Transverse colon (tissue), 4 donors: ENCODE data around the gene AATK. TPM values are rescaled to one million over a fixed set of nuclear protein-coding genes. Genes with fewer than 3 reads are reported as not detected.
"Not testable (repeated sequence)": the region's sequence is repeated elsewhere in the genome, so short reads cannot be mapped to it uniquely, and the experiment has no call there.

ENCODE experiments used
- DNase-seq: peaks from one replicate; pipeline ENCODE4 v3.0.0-alpha.2; 2019
- H3K27ac ChIP-seq, 4 donors: fragments of 200-600 bp; sonication (generic); 2 replicates each; pipeline ENCODE4 v1.5.1; 2016 to 2018; ENCODE audit warnings: inconsistent platforms in 4 of 4
- H3K27me3 ChIP-seq: fragments of 200-600 bp; sonication (generic); 2 replicates; pipeline ENCODE4 v1.5.1; 2017; ENCODE audit warnings: inconsistent platforms
- H3K36me3 ChIP-seq, 4 donors: fragments of 200-600 bp; sonication (generic); 2 replicates each; pipeline ENCODE4 v1.5.1; 2017 to 2019; ENCODE audit warnings: inconsistent platforms in 4 of 4
- H3K4me1 ChIP-seq, 4 donors: fragments of 200-600 bp; sonication (generic); 2 replicates each; pipeline ENCODE4 v1.5.1; 2017 to 2020; ENCODE audit warnings: inconsistent platforms in 4 of 4
- H3K4me3 ChIP-seq, 4 donors: fragments of 200-600 bp; sonication (generic); 1 replicate in 1 of 4; 2 replicates in 3 of 4; pipeline versions ENCODE4 v1.5.1 to v1.6.1; 2017 to 2019; ENCODE audit warnings: inconsistent platforms in 4 of 4
- H3K9me3 ChIP-seq, 2 donors: fragments of 200-600 bp; sonication (generic); 2 replicates each; pipeline ENCODE4 v1.5.1; 2017 to 2019; ENCODE audit warnings: inconsistent platforms in 2 of 2
- CTCF ChIP-seq, 5 experiments: fragments of 200-600 bp in 3 of 5; fragments of 450-650 bp in 2 of 5; sonication (generic) in 3 of 5; IDR thresholded peaks; 1 replicate in 2 of 5; 2 replicates in 3 of 5; pipeline ENCODE4 v1.5.1; 2016 to 2017; ENCODE audit warnings: antibody characterized with exemption in 5 of 5, inconsistent platforms in 3 of 5, mild to moderate bottlenecking in 2 of 5, moderate library complexity in 1 of 5
- EP300 ChIP-seq: sonication (generic); formaldehyde crosslinking; IDR thresholded peaks from one replicate; pipeline ENCODE4 v1.6.1; 2017; ENCODE audit warnings: antibody characterized with exemption, low read depth
- POLR2A ChIP-seq: fragments of 450-650 bp; IDR thresholded peaks from one replicate; pipeline ENCODE4 v1.6.1; 2016; ENCODE audit warnings: antibody characterized with exemption, mild to moderate bottlenecking, moderate library complexity
- POLR2AphosphoS5 ChIP-seq, 3 donors: sonication (generic); formaldehyde crosslinking; IDR thresholded peaks; one replicate each; pipeline ENCODE4 v1.6.1; 2016; ENCODE audit warnings: antibody characterized with exemption in 3 of 3
- WGBS, 2 donors: methylation state at CpG; one replicate each; pipeline ENCODE4 v1.1.5; 2018; ENCODE audit warnings: low coverage in 1 of 2; 5-methylcytosine and 5-hydroxymethylcytosine counted together
- in situ Hi-C, 4 donors: fragments of 200-750 bp; cut with MboI; loops; one replicate each; pipeline versions ENCODE4 v1.15.0 to v1.15.1; 2017; ENCODE audit warnings: low sequenced_read_pairs in 3 of 4, low pct_ligation_motif_present in 1 of 4, low pct_unique_long_range_greater_than_20kb in 1 of 4
- intact Hi-C: fragments of 100-400 bp; cut with DNase I; formaldehyde crosslinking; loops from one replicate; pipeline ENCODE4 v1.15.1; 2023; ENCODE audit warnings: low total_unique reads
- total RNA-seq, 4 donors: library from RNA; depleted of rRNA; stranded (reverse); fragments of >200 nt; gene quantifications; one replicate each; pipeline ENCODE4 v1.1.0, GENCODE V29; 2016

AATK gene
- total RNA-seq, 4 donors from 2014 or later: 1.7 to 21.3 (median 8.6) TPM

- Histone ChIP-seq H3K4me3 (no peak overlapping the region), H3K27me3 (peaks cover 2% of the 10 kb centered on the region), H3K9me3 (no peaks in the 10 kb centered on the region), H3K36me3 (no peaks in the 10 kb centered on the region), H3K27ac (no peak overlapping the region), H3K4me1 (no peaks in the 10 kb centered on the region)
- in situ Hi-C loops: no loop called here
- DNase-seq: no peak
- WGBS, 2 donors: 85 to 93% methylated on average over 12 to 18 of the region's 18 CpGs
- TF ChIP-seq CTCF (IDR thresholded peaks at IDR 0.05): no peak
- TF ChIP-seq EP300: no peak
- no peak for TF ChIP-seq POLR2AphosphoS5 (IDR thresholded peaks at IDR 0.05)
- TF ChIP-seq POLR2A: no peak
- intact Hi-C loops: no loop called here
Observed at GRCh38 chr17:81154961-81155360, 11.1 kb downstream of the AATK start.

- WGBS, 2 donors: 78 to 88% methylated on average over 6 to 9 of the region's 9 CpGs
- H3K27ac ChIP-seq, in situ Hi-C loops, DNase-seq, intact Hi-C loops, H3K36me3 ChIP-seq, H3K4me1 ChIP-seq, H3K27me3 ChIP-seq, H3K9me3 ChIP-seq, H3K4me3 ChIP-seq: not testable (repeated sequence)
Observed at GRCh38 chr17:81154016-81154415, 12.0 kb downstream of the AATK start.

GRCh38 chr17:81153340-81153803 lies 12.6 kb downstream of the AATK start:
- Histone ChIP-seq H3K36me3 (no peaks in the 10 kb centered on the region), H3K27me3 (no peaks in the 10 kb centered on the region), H3K4me1 (no peaks in the 10 kb centered on the region), H3K9me3 (no peaks in the 10 kb centered on the region), H3K4me3 (no peak overlapping the region), H3K27ac (no peak overlapping the region)
- intact Hi-C loops (no loop called here), in situ Hi-C loops (no loop called here)
- 53 to 77% methylated on average over 3 to 17 of the region's 17 CpGs for WGBS, 2 donors
- TF ChIP-seq POLR2A (no peak), EP300 (no peak), POLR2AphosphoS5 (IDR thresholded peaks at IDR 0.05) (no peak), CTCF (IDR thresholded peaks at IDR 0.05) (no peak)
- no peak for DNase-seq

- no peak for DNase-seq
- 78 to 80% methylated on average over 2 to 8 of the region's 8 CpGs for WGBS, 2 donors
- H3K27ac ChIP-seq: no peak overlapping the region
- no peaks in the 10 kb centered on the region for H3K9me3 ChIP-seq
- intact Hi-C loops (no loop called here), in situ Hi-C loops (no loop called here)
- no peak for TF ChIP-seq EP300
- no peak for TF ChIP-seq POLR2AphosphoS5 (IDR thresholded peaks at IDR 0.05)
- no peak for TF ChIP-seq CTCF (IDR thresholded peaks at IDR 0.05)
- no peak for TF ChIP-seq POLR2A
- H3K4me1 ChIP-seq: no peaks in the 10 kb centered on the region
- H3K4me3 ChIP-seq: no peak overlapping the region
- H3K27me3 ChIP-seq: no peaks in the 10 kb centered on the region
- no peaks in the 10 kb centered on the region for H3K36me3 ChIP-seq
Observed at GRCh38 chr17:81152288-81152828, 13.7 kb downstream of the AATK start.

GRCh38 chr17:81151278-81151677 lies 14.7 kb downstream of the AATK start:
- no peak overlapping the region for H3K4me3 ChIP-seq

More at GRCh38 chr17:81151278-81151677, 14.7 kb downstream of the AATK start:
- intact Hi-C loops: no loop called here
- 84% methylated on average over 12 of the region's 13 CpGs; no CpG with 5 or more reads in 1 of the 2 donors for WGBS, 2 donors
- in situ Hi-C loops: no loop called here
- Histone ChIP-seq H3K9me3 (no peaks in the 10 kb centered on the region), H3K27me3 (no peaks in the 10 kb centered on the region), H3K36me3 (no peaks in the 10 kb centered on the region), H3K4me1 (no peaks in the 10 kb centered on the region), H3K27ac (no peak overlapping the region)
- TF ChIP-seq EP300: no peak
- TF ChIP-seq POLR2A: no peak
- TF ChIP-seq CTCF (IDR thresholded peaks at IDR 0.05): no peak
- TF ChIP-seq POLR2AphosphoS5 (IDR thresholded peaks at IDR 0.05): no peak
- DNase-seq: no peak
